ENCODE data around the gene TRIM7. TPM values are rescaled to one million over a fixed set of nuclear protein-coding genes. Genes with fewer than 3 reads are reported as not detected.

Gene TRIM7
- total RNA-seq, 4 donors from 2014 or later, result 1.9 to 6.6 (median 2.8) TPM

DNA sequence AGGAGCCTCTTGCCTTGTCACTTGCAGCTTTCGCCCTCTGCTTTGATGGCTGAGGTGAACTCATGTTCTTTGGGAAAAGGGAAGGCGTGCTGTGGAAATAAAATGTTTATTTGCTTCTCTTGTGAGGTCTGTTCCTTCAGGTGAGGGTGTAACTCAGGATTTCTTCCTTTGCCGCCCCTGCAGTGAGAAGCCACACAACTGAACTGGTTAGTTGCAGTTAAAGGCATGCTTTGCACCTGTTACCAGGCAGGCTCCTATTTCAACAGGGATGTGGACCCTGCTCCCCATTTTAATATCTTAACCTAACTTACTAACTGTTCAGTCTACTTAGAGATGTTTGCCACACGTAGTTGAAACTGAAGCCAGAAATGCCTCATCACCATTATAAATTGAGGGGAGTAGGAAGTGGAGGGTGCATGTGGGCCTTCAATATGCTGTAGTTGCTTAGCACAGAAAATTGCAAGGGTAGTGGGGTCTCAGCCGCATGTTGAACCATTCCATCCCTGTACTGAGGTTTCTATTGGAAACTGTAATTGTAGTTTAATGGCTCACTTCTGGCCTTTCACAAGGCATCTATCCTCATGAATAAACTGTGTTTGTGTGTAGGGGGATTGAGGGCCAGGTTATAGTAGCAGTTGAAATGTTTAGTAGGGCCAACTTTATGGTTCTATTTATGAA is 30.8 kb upstream of the TRIM7 start:
- TF ChIP-seq, protein P1, sequence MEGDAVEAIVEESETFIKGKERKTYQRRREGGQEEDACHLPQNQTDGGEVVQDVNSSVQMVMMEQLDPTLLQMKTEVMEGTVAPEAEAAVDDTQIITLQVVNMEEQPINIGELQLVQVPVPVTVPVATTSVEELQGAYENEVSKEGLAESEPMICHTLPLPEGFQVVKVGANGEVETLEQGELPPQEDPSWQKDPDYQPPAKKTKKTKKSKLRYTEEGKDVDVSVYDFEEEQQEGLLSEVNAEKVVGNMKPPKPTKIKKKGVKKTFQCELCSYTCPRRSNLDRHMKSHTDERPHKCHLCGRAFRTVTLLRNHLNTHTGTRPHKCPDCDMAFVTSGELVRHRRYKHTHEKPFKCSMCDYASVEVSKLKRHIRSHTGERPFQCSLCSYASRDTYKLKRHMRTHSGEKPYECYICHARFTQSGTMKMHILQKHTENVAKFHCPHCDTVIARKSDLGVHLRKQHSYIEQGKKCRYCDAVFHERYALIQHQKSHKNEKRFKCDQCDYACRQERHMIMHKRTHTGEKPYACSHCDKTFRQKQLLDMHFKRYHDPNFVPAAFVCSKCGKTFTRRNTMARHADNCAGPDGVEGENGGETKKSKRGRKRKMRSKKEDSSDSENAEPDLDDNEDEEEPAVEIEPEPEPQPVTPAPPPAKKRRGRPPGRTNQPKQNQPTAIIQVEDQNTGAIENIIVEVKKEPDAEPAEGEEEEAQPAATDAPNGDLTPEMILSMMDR (IDR thresholded peaks at IDR 0.05; ENCODE audit: low read depth), result no peak

DNA sequence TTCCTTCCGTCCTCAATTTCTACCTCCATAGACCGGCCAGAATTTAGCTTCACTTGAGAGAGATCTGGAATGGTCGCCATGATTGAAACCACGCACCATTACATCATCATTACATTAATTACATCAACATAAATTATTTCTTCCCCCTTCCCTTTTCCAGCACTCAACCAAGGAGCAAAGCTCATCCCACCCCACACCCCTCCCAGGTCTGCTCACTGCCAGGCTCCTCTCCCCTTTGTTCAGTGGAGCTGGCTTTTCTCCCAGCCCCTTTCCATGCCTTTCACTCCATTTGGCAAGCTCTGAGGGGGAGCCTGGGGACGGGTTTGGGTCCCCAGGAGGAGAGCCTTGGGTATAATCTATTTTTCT is 30.3 kb upstream of the TRIM7 start:
- TF ChIP-seq, protein P1 (IDR thresholded peaks at IDR 0.05; ENCODE audit: low read depth), result no peak

DNA sequence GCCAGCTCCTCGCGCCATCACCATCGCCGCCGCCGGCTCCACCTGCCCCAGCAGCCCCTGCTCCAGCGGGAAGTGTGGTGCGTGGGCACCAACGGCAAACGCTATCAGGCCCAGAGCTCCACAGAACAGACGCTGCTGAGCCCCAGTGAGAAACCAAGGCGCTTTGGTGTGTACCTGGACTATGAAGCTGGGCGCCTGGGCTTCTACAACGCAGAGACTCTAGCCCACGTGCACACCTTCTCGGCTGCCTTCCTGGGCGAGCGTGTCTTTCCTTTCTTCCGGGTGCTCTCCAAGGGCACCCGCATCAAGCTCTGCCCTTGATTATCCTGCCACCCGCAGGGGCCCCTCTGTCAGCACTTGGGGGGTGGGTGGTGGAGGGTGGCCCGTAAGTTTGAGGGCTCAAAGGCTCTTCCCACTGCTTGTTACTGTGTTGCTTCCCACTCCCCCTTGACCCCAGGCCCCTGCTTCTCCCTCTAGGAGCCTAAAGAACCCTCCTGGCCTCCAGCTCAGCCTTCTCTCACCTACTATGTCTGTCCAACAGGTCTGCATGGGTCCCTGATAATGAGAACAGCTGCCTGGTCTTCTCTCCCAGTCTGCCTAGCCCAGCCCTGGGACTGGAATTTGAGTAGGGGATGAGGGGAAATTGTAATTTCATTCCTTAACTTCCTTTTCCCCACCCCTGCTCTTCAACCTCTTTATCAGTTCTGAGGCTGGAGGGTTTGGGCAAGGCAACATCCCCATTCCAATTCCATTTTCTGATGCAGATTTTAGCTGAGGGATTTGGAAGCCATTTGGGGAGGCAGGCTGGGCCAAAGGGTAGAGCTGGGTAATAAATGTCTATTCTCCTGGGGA is 29.7 kb upstream of the TRIM7 start:
- TF ChIP-seq, protein P1 (IDR thresholded peaks at IDR 0.05; ENCODE audit: low read depth), result no peak

DNA sequence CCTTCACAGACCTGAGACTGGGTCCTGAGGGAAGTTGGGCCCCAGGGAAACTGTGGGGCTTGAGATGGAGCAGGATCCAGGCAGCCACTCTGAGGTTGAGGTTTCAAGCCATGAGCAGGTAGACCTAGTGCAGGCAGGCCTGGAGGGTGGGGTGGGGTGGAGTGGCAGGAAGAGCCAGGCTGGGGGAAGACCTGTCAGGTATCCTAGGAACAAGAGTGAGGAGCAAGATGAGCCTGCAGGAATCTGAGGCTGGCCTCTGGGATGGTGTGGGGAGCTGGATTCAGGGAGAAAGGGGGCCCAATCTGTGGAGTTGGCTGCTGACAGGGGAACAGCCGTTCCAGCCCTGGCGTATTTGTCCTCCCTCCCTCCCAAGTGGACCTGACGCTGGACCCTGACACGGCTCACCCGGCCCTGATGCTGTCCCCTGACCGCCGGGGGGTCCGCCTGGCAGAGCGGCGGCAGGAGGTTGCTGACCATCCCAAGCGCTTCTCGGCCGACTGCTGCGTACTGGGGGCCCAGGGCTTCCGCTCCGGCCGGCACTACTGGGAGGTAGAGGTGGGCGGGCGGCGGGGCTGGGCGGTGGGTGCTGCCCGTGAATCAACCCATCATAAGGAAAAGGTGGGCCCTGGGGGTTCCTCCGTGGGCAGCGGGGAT is 28.9 kb upstream of the TRIM7 start:
- TF ChIP-seq, protein P1 (IDR thresholded peaks at IDR 0.05; ENCODE audit: low read depth), result no peak

DNA sequence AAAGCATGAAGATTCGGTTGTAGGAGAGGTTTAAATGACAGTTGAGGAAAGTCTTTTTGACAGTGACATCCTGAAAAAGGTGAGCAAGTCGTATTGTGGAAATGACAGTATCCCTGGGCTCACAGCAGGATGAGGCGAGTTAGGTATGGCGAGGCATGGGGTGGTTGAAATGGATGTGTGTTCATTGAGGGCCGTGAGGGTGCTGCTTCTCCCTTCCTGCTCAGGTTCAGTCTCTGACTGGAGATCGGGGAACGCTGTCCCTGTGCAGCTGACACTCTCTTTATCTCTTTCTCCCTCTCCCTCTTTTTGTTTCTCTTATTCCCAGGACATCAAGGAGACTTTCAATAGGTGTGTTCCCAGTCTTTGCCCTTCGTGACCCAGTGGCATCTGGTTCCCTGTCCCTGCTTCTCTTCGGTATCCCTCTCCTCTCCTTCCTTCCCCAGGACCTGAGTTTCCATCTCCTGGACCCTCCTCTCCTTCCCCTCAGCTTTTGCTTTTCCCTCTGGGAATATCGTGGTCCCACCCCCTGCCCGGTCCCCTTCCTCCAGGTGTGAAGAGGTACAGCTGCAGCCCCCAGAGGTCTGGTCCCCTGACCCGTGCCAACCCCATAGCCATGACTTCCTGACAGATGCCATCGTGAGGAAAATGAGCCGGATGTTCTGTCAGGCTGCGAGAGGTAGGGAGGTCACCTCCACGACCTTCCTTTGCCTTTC is 28.2 kb upstream of the TRIM7 start:
- TF ChIP-seq, protein P1 (IDR thresholded peaks at IDR 0.05; ENCODE audit: low read depth), result no peak

- TF ChIP-seq, protein P1 (IDR thresholded peaks at IDR 0.05; ENCODE audit: low read depth), result no peak
Observed at GRCh38 chr5:181232593-181232992, 27.6 kb upstream of the TRIM7 start.
